NCI-H524 (cell line): ENCODE measurements around the gene PLXDC1.
"Not testable (repeated sequence)": the region's sequence is repeated elsewhere in the genome, so short reads cannot be mapped to it uniquely, and the experiment has no call there.

Experiments
- DNase-seq, 2 experiments: peaks; one replicate each; lab custom pipeline; 2025; lab: John Stamatoyannopoulos, UW

PLXDC1 gene

DNA sequence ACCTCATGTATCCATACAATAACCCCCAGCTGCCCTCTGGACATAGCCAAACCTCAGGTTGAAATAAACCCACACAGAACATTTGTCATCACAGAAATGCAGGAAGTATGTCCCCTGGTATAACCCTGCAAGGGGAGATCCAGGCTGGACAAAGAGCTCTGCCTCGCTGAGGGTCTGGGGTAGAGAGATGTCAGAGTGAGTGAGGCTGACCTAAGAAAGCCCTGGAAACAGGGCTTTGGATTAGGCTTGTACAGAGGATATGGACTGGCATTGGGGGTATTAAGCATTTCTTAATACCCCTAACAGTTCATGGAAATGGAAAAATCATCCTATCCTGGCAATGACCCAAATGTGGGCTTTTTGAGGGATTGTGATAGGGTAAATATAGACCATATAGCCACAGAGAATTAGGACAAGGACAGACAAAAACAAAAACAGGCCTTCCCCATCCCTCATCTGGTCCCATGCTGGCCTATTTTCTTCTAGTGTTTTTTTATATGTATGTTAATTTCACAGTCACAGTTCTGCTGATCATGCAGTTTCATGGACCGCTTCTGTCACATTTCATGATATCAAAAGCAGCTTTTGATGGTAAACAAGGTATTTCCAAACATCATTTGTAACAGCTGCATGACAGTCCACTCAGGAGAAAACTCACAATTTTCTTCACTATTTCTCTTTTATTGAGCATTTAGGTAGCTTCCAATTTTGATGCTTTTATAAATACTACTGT is 26.1 kb downstream of the PLXDC1 start:
- DNase-seq = no peak

DNA sequence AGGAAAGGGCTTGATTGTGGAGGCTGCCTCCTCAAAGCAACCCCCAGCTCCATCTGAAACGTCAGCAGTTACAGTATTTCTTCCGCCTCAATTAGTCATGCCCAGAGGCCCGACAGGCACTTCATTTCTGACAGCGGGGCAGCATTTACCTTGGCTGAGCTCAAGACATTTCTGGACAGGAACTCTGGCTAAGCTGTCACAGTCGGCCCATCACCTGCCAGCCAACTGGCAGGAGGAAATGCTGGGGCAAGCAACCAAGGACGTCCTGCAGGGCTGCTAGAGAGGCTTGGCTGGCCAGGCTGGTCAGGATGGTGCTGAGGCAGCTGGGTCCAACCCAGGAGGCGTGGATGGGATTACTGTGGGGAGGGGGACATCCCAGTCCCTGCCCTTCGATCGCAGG is 27.8 kb downstream of the PLXDC1 start:
- no peak for DNase-seq

DNA sequence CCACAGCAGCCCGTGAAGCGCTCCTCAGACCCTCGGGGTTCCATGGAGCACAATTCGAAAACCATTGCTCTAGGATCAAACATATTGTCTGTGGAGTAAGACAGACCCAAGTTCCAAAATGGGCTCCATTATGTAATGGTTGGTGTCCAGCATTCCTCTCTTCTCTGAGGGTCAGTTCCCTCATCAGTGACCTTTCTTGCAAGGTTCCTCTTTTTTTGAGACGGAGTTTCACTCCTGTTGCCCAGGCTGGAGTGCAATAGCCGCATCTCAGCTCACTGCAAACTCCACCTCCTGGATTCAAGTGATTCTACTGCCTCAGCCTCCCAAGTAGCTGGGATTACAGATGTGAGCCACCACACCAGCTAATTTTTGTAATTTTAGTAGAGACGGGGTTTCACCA is 28.4 kb downstream of the PLXDC1 start:
- no peak for DNase-seq

GRCh38 chr17:39121919-39122318 is 29.5 kb downstream of the PLXDC1 start:
- DNase-seq = not testable (repeated sequence)

DNA sequence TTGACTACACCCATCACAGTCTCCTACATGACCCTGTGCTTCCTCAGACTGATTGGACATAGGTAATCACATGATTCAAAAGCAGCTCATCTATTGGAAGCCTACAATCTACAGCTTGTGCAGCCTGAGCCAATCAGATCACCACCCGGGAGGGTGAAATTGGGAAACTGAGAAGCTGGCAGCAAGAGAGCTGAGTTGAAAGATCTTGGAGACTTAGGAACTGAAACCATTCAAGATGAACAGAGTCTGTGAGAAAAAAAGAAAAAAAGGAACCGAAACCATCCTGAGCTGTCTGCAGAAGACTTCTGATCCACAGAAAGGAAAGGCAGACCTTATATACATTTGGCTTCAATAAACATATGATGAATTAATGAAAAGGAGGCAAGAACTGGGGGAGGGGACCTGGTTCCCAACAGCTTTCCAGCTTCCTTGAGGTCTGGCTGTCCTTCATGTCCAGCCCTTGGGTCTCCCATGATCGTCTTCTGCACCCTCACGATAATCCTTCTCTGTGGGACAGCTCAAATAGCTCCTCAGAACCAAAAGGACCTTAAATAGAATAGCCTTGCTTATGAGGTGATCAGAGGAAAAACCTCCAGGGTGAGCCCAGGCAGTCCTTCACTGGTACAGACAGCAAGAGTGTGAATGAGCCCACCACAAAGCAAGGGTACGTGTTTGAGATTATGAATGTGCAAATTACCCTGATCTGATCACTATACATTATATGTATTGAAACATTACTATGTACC is 32.6 kb downstream of the PLXDC1 start:
- no peak for DNase-seq

- DNase-seq = no peak
These were observed 35.2 kb downstream of the PLXDC1 start for GRCh38 chr17:39116224-39116623.

GRCh38 chr17:39115135-39115534 is 36.3 kb downstream of the PLXDC1 start:
- no peak for DNase-seq

GRCh38 chr17:39114723-39115122 is 36.7 kb downstream of the PLXDC1 start:
- DNase-seq = no peak

DNA sequence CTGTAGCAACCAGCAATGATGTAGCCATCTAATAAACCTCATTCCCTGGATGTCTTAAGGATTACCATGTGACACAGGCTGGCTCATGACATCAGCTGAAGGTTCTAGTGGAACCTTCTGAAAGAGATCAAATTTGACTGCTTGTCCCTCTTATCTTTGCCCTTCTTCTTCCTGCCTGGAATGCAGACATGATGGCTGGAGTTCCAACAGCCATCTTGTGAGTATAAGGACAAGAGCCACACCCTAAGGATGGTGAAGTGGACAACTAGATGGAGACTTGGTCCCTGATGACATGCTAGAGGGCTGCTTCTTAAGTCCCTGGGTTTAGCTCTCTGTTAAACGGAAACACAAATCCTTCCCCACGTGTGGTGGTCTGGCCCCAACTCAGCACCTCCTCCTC is 37.6 kb downstream of the PLXDC1 start:
- no peak for DNase-seq

DNA sequence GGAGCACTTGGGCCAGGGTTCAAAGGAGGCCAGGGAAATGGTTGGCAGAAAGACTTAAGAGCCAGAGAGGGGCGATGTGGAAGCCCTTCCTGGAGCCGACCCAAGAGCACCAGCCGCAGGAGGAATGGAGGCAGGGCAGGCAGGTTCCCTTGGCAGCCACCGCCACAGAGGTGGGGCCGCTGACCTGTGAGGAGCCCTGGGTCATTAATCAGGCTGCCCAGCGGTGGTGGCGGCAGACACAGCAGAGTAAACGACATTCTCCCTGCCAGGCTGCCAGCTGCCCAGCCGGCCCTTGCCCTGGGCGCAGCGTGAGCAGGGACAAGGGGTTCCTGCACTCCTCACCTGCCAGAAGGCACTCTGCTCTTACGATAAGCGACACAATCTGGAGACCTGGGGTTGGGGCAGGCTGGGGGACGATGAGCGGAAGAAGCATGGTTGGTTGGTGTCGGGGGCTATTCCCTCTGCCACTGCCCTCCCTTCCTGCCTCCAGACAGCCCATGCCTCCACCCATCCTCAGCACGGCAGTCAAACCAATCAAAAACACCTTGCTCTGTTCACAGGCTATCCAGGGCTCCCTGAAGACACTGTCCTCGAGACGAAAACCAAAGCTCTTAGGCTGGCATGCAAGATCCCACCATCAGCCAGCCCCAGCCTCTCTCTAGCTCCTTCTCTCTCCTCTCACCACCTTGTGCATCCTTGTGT is 40.9 kb downstream of the PLXDC1 start:
- DNase-seq = peak in 1 of 2 experiments; percentile 29

DNA sequence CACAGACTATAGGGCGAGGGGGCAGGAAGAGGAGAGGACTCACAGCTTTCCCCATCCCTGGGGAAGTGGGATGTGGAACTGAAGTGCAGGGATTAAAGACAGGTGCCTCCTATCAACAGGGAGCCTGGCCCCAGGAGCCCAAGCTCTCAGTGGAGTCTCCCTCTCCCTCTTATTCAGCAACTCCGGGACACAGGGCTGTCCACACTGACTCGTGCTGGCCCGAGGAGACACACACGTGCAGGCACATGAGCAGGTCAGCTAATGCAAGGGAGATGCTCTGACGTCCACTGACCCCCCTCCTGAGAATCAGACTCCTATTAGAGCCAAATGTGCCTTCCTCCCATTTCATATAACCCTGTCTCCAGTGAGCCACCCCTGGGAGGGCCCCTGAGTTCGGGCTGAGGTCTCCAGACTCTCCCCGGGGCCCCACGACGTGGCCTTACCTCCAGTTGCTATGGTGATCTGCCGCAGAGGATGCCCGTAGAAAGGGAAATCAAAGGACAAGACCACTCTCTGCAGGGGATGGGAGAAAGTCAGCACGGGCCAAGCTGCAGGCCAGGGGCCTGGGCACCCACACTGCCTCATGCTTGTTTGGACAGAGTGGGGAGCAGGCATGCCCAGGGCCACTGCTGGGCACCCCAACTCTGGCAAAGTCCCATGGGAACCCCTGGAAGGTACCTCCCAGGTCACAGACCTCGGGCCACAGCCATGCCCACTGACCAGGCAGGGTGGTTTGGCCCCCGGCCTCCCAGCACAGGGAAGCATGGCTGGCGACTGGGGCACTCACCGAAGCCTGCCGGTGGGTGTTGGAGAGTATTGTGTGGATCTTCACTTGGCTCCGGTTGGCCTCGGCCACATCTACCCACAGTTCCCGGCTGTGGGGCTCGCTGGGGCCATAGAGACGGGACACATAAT is 42.7 kb downstream of the PLXDC1 start:
- peak; percentile 40 to 71 for DNase-seq

- DNase-seq = no peak
These were observed 43.5 kb downstream of the PLXDC1 start for GRCh38 chr17:39107973-39108372.

DNA sequence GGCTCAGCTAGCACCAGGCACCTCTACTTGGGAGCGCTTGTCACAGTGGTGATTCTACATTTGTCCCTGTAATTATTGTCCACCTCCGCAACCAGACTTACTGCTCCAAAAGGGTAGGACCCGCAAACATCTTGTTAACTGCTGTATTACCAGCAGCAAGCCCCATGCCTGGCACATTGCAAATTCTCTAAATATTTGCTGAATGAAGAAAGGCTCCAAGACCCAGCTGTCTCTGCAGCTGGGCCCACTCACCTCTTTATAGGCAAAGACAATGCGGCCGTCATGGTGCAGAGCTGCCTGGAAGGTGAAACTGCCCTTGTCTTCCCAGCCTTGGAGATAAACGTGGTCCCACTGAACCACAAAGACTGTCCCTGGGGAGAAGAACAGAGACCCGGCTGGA is 44.3 kb downstream of the PLXDC1 start:
- no peak for DNase-seq

GRCh38 chr17:39105705-39106104 is 45.7 kb downstream of the PLXDC1 start:
- no peak for DNase-seq

DNA sequence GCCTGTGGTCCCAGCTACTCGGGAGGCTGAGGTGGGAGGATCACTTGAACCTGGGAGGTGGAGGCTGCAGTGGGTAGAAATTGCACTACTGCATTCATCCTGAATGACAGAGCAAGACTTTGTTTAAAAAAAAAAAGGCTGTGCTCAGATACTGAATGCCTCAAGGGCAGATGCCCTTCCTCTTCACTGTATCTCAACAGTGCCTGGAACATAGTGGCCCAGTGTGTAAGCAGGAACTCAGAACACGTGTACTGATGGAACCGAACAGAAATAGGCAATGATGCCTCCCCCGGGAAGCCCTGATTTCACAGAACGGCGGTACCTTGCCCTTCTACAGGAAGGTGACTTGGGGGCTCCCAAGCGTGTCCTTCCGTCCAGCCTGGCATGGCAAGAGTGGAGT is 46.8 kb downstream of the PLXDC1 start:
- DNase-seq = no peak

GRCh38 chr17:39104046-39104445 is 47.4 kb downstream of the PLXDC1 start:
- no peak for DNase-seq

DNA sequence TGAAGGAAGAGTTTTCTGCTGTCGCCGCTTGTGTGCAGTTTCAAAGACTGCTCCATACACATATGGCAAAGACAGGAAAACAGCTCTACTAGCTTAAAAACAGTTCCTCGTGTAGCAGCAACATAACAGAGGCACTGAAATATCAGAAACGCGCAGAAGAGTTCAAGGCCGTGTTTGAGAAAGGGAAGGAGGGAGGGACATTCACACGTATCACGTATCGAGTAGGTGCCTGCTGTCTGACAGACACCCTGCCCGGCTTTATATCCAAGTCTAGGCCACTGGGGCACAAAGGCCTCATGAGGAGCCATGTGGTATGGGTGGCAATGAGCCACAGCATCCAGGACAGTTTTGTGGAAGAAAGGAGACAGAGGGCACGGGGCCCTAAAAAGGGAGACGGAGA is 50.3 kb downstream of the PLXDC1 start:
- no peak for DNase-seq

- no peak for DNase-seq
These were observed 50.9 kb downstream of the PLXDC1 start for GRCh38 chr17:39100530-39100929.

GRCh38 chr17:39099663-39100286 is 51.7 kb downstream of the PLXDC1 start:
- peak in 1 of 2 experiments; percentile 39 for DNase-seq

GRCh38 chr17:39098588-39098987 is 52.8 kb downstream of the PLXDC1 start:
- no peak for DNase-seq

- DNase-seq = no peak
These were observed 53.9 kb downstream of the PLXDC1 start for GRCh38 chr17:39097537-39097936.
